Measurements from ENCODE around the gene RABGAP1. TPM values are rescaled to one million over a fixed set of nuclear protein-coding genes. Genes with fewer than 3 reads are reported as not detected.

The RABGAP1 gene
- total RNA-seq, 1 donor from 2014 or later: 80.2 TPM

- Mint-ChIP-seq H3K36me3 (ENCODE audit: unreplicated experiment) (no peaks in the 10 kb centered on the region), H3K4me3 (ENCODE audit: unreplicated experiment) (no peak overlapping the region), H3K27ac (ENCODE audit: unreplicated experiment) (no peak overlapping the region), H3K27me3 (ENCODE audit: unreplicated experiment) (no peaks in the 10 kb centered on the region), H3K9me3 (ENCODE audit: unreplicated experiment) (no peaks in the 10 kb centered on the region), H3K4me1 (ENCODE audit: low read depth, unreplicated experiment) (peaks cover 6% of the 10 kb centered on the region)
- no peak for TF ChIP-seq CTCF (IDR thresholded peaks at IDR 0.05; ENCODE audit: partially characterized antibody, unreplicated experiment)
- no peak for DNase-seq
These were observed 86.7 kb downstream of the RABGAP1 start for GRCh38 chr9:123027517-123027916.

GRCh38 chr9:123028136-123028535, 87.3 kb downstream of the RABGAP1 start:
- Mint-ChIP-seq H3K9me3 (ENCODE audit: unreplicated experiment) (no peaks in the 10 kb centered on the region), H3K4me1 (ENCODE audit: low read depth, unreplicated experiment) (peaks cover 11% of the 10 kb centered on the region), H3K4me3 (ENCODE audit: unreplicated experiment) (no peak overlapping the region), H3K36me3 (ENCODE audit: unreplicated experiment) (no peaks in the 10 kb centered on the region), H3K27me3 (ENCODE audit: unreplicated experiment) (no peaks in the 10 kb centered on the region), H3K27ac (ENCODE audit: unreplicated experiment) (no peak overlapping the region)
- DNase-seq: no peak
- TF ChIP-seq CTCF (IDR thresholded peaks at IDR 0.05; ENCODE audit: partially characterized antibody, unreplicated experiment): no peak

DNA sequence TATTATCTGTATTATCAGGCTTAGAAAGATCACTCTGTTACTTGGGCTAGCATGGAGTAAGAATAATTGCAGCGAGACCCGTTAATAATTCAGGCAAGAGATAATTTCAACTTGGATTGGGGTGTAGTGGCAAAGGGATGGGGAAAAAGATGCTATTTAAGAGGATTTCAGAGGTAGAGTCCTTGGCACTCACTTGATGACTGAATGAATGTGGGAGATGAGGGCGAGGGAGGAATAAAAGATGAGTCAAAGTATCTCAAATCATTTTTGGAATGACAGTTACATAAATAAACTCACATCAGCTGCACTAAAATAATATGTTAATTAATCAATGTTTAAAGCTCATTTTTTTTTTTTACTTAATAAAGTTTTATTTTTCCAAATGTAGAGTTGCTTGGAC, 88.2 kb downstream of the RABGAP1 start:
- Mint-ChIP-seq H3K27ac (ENCODE audit: unreplicated experiment) (no peak overlapping the region), H3K27me3 (ENCODE audit: unreplicated experiment) (no peaks in the 10 kb centered on the region), H3K36me3 (ENCODE audit: unreplicated experiment) (no peaks in the 10 kb centered on the region), H3K4me3 (ENCODE audit: unreplicated experiment) (no peak overlapping the region), H3K9me3 (ENCODE audit: unreplicated experiment) (no peaks in the 10 kb centered on the region), H3K4me1 (ENCODE audit: low read depth, unreplicated experiment) (peaks cover 19% of the 10 kb centered on the region)
- no peak for DNase-seq
- TF ChIP-seq CTCF (IDR thresholded peaks at IDR 0.05; ENCODE audit: partially characterized antibody, unreplicated experiment): no peak

DNA sequence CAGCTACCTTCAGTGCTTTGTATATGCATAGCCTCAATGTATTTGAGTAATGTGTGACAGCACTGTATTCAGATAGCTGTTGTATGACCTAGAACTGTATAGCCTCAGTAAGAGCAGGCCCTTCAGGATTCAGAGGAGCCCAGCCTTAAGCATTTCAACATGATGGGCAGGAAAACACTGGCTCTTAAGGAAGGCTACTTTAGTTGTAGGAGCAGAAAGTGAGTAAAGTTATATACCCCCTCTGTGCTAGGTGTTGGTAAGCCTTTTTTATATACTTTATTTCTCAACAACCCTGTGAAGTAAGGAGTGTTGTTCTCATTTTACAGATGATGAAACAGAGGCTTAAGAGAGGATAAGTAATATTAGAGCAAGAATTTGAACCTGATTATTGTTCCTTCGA, 91.1 kb downstream of the RABGAP1 start:
- Mint-ChIP-seq H3K27me3 (ENCODE audit: unreplicated experiment) (peaks cover 2% of the 10 kb centered on the region), H3K4me1 (ENCODE audit: low read depth, unreplicated experiment) (peaks cover 40% of the 10 kb centered on the region), H3K9me3 (ENCODE audit: unreplicated experiment) (no peaks in the 10 kb centered on the region), H3K27ac (ENCODE audit: unreplicated experiment) (no peak overlapping the region), H3K36me3 (ENCODE audit: unreplicated experiment) (no peaks in the 10 kb centered on the region), H3K4me3 (ENCODE audit: unreplicated experiment) (no peak overlapping the region)
- TF ChIP-seq CTCF (IDR thresholded peaks at IDR 0.05; ENCODE audit: partially characterized antibody, unreplicated experiment): no peak
- DNase-seq: no peak

- peaks cover 51% of the 10 kb centered on the region for H3K4me1 Mint-ChIP-seq (ENCODE audit: low read depth, unreplicated experiment)
- no peaks in the 10 kb centered on the region for H3K36me3 Mint-ChIP-seq (ENCODE audit: unreplicated experiment)
- H3K9me3 Mint-ChIP-seq (ENCODE audit: unreplicated experiment): no peaks in the 10 kb centered on the region
- peak within 1 kb of the TSS; percentile 87 for H3K27ac Mint-ChIP-seq (ENCODE audit: unreplicated experiment)
- DNase-seq: no peak
- H3K27me3 Mint-ChIP-seq (ENCODE audit: unreplicated experiment): peaks cover 2% of the 10 kb centered on the region
- no peak for TF ChIP-seq CTCF (IDR thresholded peaks at IDR 0.05; ENCODE audit: partially characterized antibody, unreplicated experiment)
- peak within 1 kb of the TSS; percentile 36 for H3K4me3 Mint-ChIP-seq (ENCODE audit: unreplicated experiment)
These were observed 92.5 kb downstream of the RABGAP1 start, which contains the start of gene GPR21 for GRCh38 chr9:123033352-123033751. Gene GPR21 (plus strand): TSS chr9:123033667. CDS start chr9:123034567, 900 bp downstream.

Data from glutamatergic neuron (in vitro differentiated cells).